KMS-11 (cell line): ENCODE data around the gene MAML2.
A peak's percentile ranks its signal among the peaks of the same experiment; 100 is the strongest.

Experiments
- H2AFZ ChIP-seq: fragments of 200-600 bp; sonication (generic); 2 replicates; pipeline ENCODE4 v1.6.1; 2016; ENCODE audit warnings: antibody characterized with exemption, mixed run types, low read depth
- H3K27ac ChIP-seq: fragments of 200-600 bp; sonication (generic); 2 replicates; pipeline ENCODE4 v1.6.1; 2016; ENCODE audit warnings: mild to moderate bottlenecking, mixed run types
- H3K27me3 ChIP-seq: fragments of 200-600 bp; sonication (generic); 2 replicates; pipeline ENCODE4 v1.6.1; 2017; ENCODE audit warnings: mild to moderate bottlenecking, low read depth, mixed run types, moderate library complexity; ENCODE audit not compliant: insufficient read depth
- H3K36me3 ChIP-seq: fragments of 200-600 bp; sonication (generic); 2 replicates; pipeline ENCODE4 v1.6.1; 2017; ENCODE audit warnings: mild to moderate bottlenecking, mixed run types; ENCODE audit not compliant: insufficient read depth
- H3K4me1 ChIP-seq: fragments of 200-600 bp; sonication (generic); 2 replicates; pipeline ENCODE4 v1.6.1; 2016; ENCODE audit warnings: mild to moderate bottlenecking, low read depth, mixed run types; ENCODE audit not compliant: poor library complexity, severe bottlenecking
- H3K4me2 ChIP-seq: fragments of 200-600 bp; sonication (generic); 2 replicates; pipeline ENCODE4 v1.7.0; 2016; ENCODE audit warnings: mild to moderate bottlenecking, mixed run types
- H3K4me3 ChIP-seq: fragments of 200-600 bp; sonication (generic); IDR thresholded peaks from 2 replicates; pipeline ENCODE4 v1.6.1; 2017; ENCODE audit warnings: low read depth, low read length, mixed read lengths; ENCODE audit not compliant: insufficient read depth
- H3K79me2 ChIP-seq: fragments of 200-600 bp; sonication (generic); 2 replicates; pipeline ENCODE4 v1.6.1; 2016; ENCODE audit warnings: low read depth, mixed run types; ENCODE audit not compliant: insufficient read depth
- H3K9ac ChIP-seq: fragments of 200-600 bp; sonication (generic); 2 replicates; pipeline ENCODE4 v1.6.1; 2016; ENCODE audit warnings: mild to moderate bottlenecking, mixed run types
- H4K20me1 ChIP-seq: fragments of 200-600 bp; sonication (generic); 2 replicates; pipeline ENCODE4 v1.6.1; 2016; ENCODE audit warnings: mild to moderate bottlenecking, mixed run types; ENCODE audit not compliant: insufficient read depth
- TF ChIP-seq, protein P1 (sequence below): fragments of 200-600 bp; sonication (generic); conservative IDR thresholded peaks from 2 replicates; pipeline ENCODE4 v1.6.1; 2017; ENCODE audit warnings: low read depth, mild to moderate bottlenecking, antibody characterized with exemption, low read length, moderate library complexity, mixed read lengths

The MAML2 gene

DNA sequence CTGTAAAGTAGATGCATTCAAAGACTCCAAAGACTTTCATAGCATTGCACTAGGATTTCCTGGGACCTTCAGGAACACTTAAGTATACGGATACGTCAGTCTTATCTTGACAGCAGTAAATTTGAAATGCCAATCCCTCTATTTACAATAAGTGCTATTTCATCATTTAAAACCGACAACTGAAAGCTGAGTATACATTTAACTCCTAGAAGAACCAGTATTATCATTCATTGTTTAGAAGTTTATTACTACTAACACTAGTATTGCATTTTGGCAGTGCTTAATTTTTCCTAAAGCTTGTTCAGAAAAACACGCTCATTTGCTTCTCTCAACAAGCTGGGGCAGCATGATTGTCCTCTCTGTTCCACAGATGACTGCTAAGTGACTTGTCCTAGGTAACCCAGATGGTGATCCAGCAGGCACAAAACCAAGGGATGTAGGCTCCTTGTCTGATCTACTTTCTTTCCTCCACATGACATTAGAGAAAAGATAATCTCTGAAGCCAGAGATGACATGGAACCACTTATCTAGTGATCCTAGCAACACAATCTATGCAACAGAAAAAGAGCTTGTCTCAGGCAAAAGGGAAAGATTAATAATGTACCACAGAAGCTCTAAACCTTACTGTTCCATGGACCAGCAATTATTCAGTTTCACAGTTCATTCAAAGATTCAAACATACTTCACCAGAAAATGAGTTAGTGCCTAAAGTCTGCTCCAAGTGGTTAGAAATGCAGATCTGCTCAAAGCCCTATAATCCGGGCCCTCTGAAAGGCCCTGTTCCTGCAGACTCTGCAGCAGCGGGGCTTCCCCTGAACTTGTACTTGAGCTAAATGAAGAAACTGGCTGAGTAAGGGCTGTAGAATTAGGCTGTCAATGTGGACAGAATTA lies 5.2 kb downstream of the MAML2 start:
- no peaks in the 10 kb centered on the region for H4K20me1 ChIP-seq
- H3K79me2 ChIP-seq = no peaks in the 10 kb centered on the region
- H3K4me2 ChIP-seq = peak overlapping the region; percentile 74
- H3K27ac ChIP-seq = peak overlapping the region; percentile 64; the same call in 1 of the 2 replicates
- TF ChIP-seq, protein P1, sequence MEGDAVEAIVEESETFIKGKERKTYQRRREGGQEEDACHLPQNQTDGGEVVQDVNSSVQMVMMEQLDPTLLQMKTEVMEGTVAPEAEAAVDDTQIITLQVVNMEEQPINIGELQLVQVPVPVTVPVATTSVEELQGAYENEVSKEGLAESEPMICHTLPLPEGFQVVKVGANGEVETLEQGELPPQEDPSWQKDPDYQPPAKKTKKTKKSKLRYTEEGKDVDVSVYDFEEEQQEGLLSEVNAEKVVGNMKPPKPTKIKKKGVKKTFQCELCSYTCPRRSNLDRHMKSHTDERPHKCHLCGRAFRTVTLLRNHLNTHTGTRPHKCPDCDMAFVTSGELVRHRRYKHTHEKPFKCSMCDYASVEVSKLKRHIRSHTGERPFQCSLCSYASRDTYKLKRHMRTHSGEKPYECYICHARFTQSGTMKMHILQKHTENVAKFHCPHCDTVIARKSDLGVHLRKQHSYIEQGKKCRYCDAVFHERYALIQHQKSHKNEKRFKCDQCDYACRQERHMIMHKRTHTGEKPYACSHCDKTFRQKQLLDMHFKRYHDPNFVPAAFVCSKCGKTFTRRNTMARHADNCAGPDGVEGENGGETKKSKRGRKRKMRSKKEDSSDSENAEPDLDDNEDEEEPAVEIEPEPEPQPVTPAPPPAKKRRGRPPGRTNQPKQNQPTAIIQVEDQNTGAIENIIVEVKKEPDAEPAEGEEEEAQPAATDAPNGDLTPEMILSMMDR = no peak
- peaks cover 47% of the 10 kb centered on the region for H3K4me1 ChIP-seq
- H2AFZ ChIP-seq = 0 out of 2 replicates have a peak overlapping the region, but pooled peaks have one; percentile 3
- H3K9ac ChIP-seq = no peak overlapping the region
- H3K4me3 ChIP-seq = no peak overlapping the region
- H3K36me3 ChIP-seq = no peaks in the 10 kb centered on the region
- H3K27me3 ChIP-seq = no peaks in the 10 kb centered on the region

DNA sequence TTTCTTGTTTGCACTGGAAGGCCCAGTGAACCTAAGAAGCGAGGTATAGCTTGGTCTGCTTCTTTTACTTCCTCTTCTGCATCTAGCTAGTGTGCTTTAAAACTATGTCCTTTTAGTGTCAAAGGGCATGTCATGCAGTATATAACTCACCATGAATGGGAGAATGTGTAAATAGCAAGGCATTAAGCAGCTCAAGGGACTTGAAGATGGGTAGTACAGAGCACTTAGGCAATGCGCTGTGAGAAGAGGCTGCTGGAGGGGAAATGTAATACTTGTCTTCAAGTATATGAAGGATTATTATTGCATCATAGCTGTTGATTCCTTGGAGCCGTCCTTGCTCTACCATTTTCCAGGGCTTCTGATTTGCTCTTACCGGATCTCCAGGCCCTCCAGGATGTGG lies 7.6 kb downstream of the MAML2 start:
- Histone ChIP-seq H3K27ac (no peak overlapping the region), H4K20me1 (no peaks in the 10 kb centered on the region), H3K4me2 (no peak overlapping the region), H3K27me3 (no peaks in the 10 kb centered on the region), H3K79me2 (no peaks in the 10 kb centered on the region), H3K9ac (no peak overlapping the region), H3K36me3 (no peaks in the 10 kb centered on the region), H3K4me3 (no peak overlapping the region), H2AFZ (no peak overlapping the region), H3K4me1 (peaks cover 54% of the 10 kb centered on the region)
- TF ChIP-seq, protein P1 = no peak

DNA sequence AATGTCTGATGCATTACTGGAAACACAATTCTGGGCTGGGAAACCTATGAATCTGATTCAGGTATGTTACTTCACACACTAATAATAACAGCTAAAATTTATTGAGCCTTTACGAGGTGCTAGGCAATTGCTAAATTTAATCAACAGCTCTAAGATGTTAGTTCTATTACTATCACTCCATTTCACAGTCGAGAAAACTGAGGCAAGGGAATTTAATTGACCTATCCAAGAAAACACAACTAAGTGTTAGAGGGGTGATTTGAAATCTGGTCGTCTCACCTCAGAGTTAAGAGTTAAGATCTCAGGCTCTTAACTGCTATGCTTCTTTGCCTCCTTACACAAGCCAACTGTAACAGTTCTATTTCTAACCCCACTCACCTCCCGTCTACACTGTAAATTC lies 8.8 kb downstream of the MAML2 start:
- Histone ChIP-seq H2AFZ (no peak overlapping the region), H3K4me2 (no peak overlapping the region), H3K36me3 (no peaks in the 10 kb centered on the region), H3K9ac (no peak overlapping the region), H4K20me1 (no peaks in the 10 kb centered on the region), H3K27ac (no peak overlapping the region), H3K79me2 (no peaks in the 10 kb centered on the region), H3K4me1 (peaks cover 43% of the 10 kb centered on the region), H3K4me3 (no peak overlapping the region), H3K27me3 (no peaks in the 10 kb centered on the region)
- TF ChIP-seq, protein P1 = no peak

DNA sequence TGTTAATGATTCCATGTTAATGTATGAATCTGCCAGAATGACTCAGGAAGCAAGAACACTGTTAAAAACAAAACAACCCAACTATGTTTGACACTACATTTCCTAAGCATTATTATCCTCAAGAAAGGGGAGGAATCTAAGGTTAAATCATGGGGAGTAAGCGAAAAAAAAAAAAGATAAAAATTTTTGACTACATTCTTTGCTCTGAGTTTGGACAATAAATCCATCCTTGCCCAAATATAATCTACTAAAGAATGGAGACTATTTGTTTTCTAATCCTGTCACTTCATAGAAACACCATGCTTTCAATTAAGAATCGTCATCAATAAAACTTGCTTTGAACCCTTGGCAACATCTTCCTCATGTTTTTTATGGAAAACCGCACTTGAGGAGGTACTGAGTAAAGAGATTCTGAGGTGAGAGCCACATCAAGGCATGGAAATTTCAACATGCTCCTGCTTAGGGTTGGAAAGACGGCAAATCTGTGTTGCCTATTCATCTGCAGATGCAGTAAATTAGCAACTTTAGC lies 9.7 kb downstream of the MAML2 start:
- no peak overlapping the region for H3K4me3 ChIP-seq
- no peaks in the 10 kb centered on the region for H4K20me1 ChIP-seq
- TF ChIP-seq, protein P1 = no peak
- no peak overlapping the region for H3K27ac ChIP-seq
- no peaks in the 10 kb centered on the region for H3K36me3 ChIP-seq
- H3K79me2 ChIP-seq = no peaks in the 10 kb centered on the region
- no peaks in the 10 kb centered on the region for H3K27me3 ChIP-seq
- H3K4me1 ChIP-seq = peaks cover 34% of the 10 kb centered on the region
- no peak overlapping the region for H3K4me2 ChIP-seq
- no peak overlapping the region for H2AFZ ChIP-seq
- no peak overlapping the region for H3K9ac ChIP-seq
